Smooth muscle cell (in vitro differentiated cells): ENCODE measurements around the gene PCNX2. TPM values are rescaled to one million over a fixed set of nuclear protein-coding genes. Genes with fewer than 3 reads are reported as not detected.
A peak's percentile ranks its signal among the peaks of the same experiment; 100 is the strongest.

ENCODE experiments used
- DNase-seq: peaks from one replicate; lab custom pipeline; 2025; ENCODE audit not compliant: unreplicated experiment; lab: John Stamatoyannopoulos, UW
- H2AFZ ChIP-seq: fragments of 200-600 bp; sonication (generic); 2 replicates; pipeline ENCODE4 v1.6.0; 2016; ENCODE audit warnings: antibody characterized with exemption, low read depth, mild to moderate bottlenecking
- H3F3A ChIP-seq: fragments of 200-600 bp; sonication (generic); 2 replicates; pipeline ENCODE4 v1.6.0; 2017; ENCODE audit warnings: antibody characterized with exemption, low read depth
- H3K27ac ChIP-seq: fragments of 200-600 bp; sonication (generic); 2 replicates; pipeline ENCODE4 v1.5.1; 2016; ENCODE audit warnings: low read depth, mild to moderate bottlenecking
- H3K27me3 ChIP-seq: fragments of 200-600 bp; sonication (generic); 2 replicates; pipeline ENCODE4 v1.6.1; 2016; ENCODE audit warnings: low read depth, mild to moderate bottlenecking
- H3K36me3 ChIP-seq: fragments of 200-600 bp; sonication (generic); 2 replicates; pipeline ENCODE4 v1.5.1; 2016; ENCODE audit warnings: low read depth
- H3K4me1 ChIP-seq: fragments of 200-600 bp; sonication (generic); 2 replicates; pipeline ENCODE4 v1.5.1; 2016; ENCODE audit warnings: low read depth
- H3K4me2 ChIP-seq: fragments of 200-600 bp; sonication (generic); 2 replicates; pipeline ENCODE4 v1.6.0; 2016; ENCODE audit warnings: mild to moderate bottlenecking
- H3K4me3 ChIP-seq: fragments of 200-600 bp; sonication (generic); 2 replicates; pipeline ENCODE4 v1.5.1; 2016; ENCODE audit warnings: mild to moderate bottlenecking
- H3K79me2 ChIP-seq: fragments of 200-600 bp; sonication (generic); 2 replicates; pipeline ENCODE4 v1.6.0; 2016; ENCODE audit warnings: low read depth, mild to moderate bottlenecking
- H3K9ac ChIP-seq: fragments of 200-600 bp; sonication (generic); 2 replicates; pipeline ENCODE4 v1.6.0; 2016; ENCODE audit warnings: low read depth
- H3K9me3 ChIP-seq: fragments of 200-600 bp; sonication (generic); replicated peaks from 2 replicates; pipeline ENCODE4 v1.5.1; 2016; ENCODE audit warnings: low read depth
- H4K20me1 ChIP-seq: fragments of 200-600 bp; sonication (generic); 2 replicates; pipeline ENCODE4 v1.6.0; 2016; ENCODE audit warnings: low read depth
- WGBS: methylation state at CpG from one replicate; pipeline ENCODE4 v1.1.7; 2016; ENCODE audit warnings: low lambda C conversion rate; 5-methylcytosine and 5-hydroxymethylcytosine counted together
- polyA plus RNA-seq: library from polyadenylated mRNA; unstranded; fragments of >200 nt; fragmentation: Nextera tagmentation; extraction: Ambion mirVana; gene quantifications from 2 replicates; pipeline ENCODE4 v1.2.1, GENCODE V29; 2016
- total RNA-seq: library from RNA; depleted of rRNA; stranded (reverse); fragments of >200 nt; gene quantifications from 2 replicates; pipeline ENCODE4 v1.2.3, GENCODE V29; 2014
- TF ChIP-seq, protein P1 (sequence below): fragments of 200-600 bp; sonication (generic); IDR thresholded peaks from 2 replicates; pipeline ENCODE4 v1.5.1; 2017; ENCODE audit warnings: borderline replicate concordance, mild to moderate bottlenecking, antibody characterized with exemption; ENCODE audit not compliant: insufficient read depth, poor library complexity, severe bottlenecking

The PCNX2 gene
- total and polyA plus RNA-seq, 2 experiments from 2014 or later = 4.7 to 18.2 TPM

DNA sequence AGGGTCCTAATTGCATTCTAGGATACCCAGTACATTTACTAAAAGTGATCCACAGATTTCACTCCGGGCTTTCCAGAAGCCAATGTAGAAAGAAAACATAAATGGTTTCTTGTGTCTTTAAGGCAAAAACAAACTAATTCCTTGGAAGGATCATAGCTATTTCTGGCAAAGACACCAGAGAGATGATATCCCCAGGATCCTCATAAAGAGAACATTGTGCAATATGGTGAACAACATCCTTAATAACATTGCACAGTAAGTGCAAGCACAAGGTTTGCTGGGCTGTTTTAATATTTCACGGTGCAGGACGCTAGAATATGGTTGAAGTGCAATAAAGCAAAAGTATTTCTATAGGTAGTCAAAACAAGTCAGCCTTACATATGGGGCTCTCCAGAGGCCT is 262.2 kb downstream of the PCNX2 start:
- Histone ChIP-seq H3K9ac (no peak overlapping the region), H3F3A (peaks cover 6% of the 10 kb centered on the region)

DNA sequence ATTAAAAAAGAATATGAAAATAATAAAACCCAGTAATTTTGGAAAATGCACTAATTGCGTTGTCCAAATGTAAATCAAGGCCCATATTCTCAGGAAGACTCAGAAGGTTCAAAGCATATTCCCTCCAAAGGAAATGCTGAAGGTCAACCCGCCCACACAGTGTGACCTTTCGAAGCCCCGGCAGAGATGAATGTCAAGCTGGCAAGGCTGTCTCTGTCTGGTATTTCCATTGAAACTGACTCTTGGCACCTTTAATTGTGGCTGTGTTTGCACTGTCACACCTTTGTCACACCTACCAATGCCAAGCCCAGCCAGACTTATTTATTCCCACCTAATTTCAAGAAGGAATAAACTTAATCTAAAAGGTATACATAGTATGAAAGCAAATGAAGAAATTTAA is 262.6 kb downstream of the PCNX2 start:
- Histone ChIP-seq H3K27me3 (no peaks in the 10 kb centered on the region), H3K4me2 (peak overlapping the region; percentile 22), H3K79me2 (no peaks in the 10 kb centered on the region), H3K4me1 (no peaks in the 10 kb centered on the region), H3K27ac (no peak overlapping the region), H4K20me1 (no peaks in the 10 kb centered on the region), H3K4me3 (no peak overlapping the region), H3F3A (peaks cover 6% of the 10 kb centered on the region), H2AFZ (no peak overlapping the region), H3K9me3 (no peaks in the 10 kb centered on the region), H3K9ac (no peak overlapping the region), H3K36me3 (no peaks in the 10 kb centered on the region)
- TF ChIP-seq, protein P1, sequence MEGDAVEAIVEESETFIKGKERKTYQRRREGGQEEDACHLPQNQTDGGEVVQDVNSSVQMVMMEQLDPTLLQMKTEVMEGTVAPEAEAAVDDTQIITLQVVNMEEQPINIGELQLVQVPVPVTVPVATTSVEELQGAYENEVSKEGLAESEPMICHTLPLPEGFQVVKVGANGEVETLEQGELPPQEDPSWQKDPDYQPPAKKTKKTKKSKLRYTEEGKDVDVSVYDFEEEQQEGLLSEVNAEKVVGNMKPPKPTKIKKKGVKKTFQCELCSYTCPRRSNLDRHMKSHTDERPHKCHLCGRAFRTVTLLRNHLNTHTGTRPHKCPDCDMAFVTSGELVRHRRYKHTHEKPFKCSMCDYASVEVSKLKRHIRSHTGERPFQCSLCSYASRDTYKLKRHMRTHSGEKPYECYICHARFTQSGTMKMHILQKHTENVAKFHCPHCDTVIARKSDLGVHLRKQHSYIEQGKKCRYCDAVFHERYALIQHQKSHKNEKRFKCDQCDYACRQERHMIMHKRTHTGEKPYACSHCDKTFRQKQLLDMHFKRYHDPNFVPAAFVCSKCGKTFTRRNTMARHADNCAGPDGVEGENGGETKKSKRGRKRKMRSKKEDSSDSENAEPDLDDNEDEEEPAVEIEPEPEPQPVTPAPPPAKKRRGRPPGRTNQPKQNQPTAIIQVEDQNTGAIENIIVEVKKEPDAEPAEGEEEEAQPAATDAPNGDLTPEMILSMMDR = no peak
- 90% methylated on average over 4 of the region's 4 CpGs for WGBS
- DNase-seq = no peak

More for the DNA sequence above, 262.2 kb downstream of the PCNX2 start:
- peak overlapping the region; percentile 22 for H3K4me2 ChIP-seq
- no peaks in the 10 kb centered on the region for H4K20me1 ChIP-seq
- H3K9me3 ChIP-seq = no peaks in the 10 kb centered on the region
- no peak overlapping the region for H3K4me3 ChIP-seq
- no peak overlapping the region for H3K27ac ChIP-seq
- no peaks in the 10 kb centered on the region for H3K4me1 ChIP-seq
- TF ChIP-seq, protein P1 = no peak
- H3K27me3 ChIP-seq = no peaks in the 10 kb centered on the region
- WGBS = 49% methylated on average over 3 of the region's 3 CpGs
- H2AFZ ChIP-seq = no peak overlapping the region
- H3K79me2 ChIP-seq = no peaks in the 10 kb centered on the region
- H3K36me3 ChIP-seq = no peaks in the 10 kb centered on the region
- DNase-seq = no peak

DNA sequence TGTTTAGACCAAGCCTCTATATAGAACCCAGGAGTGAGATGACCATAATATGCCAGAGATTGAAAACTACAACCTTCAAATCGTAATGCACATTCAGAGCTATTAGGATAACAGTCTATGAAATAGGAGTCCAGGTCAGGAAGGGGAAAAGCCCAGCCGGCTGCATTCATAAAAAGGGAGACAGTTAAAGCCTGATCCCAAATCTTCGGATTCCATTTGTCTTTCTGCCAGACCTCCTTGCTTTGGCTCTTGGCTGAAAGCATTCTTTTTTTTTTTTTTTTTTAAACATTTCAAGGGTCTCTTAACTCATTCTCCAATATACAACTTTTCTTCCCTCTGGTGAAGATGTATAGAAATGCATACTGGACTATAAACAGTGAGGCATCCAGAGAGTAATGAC is 264.0 kb downstream of the PCNX2 start:
- Histone ChIP-seq H3F3A (peaks cover 6% of the 10 kb centered on the region), H4K20me1 (no peaks in the 10 kb centered on the region), H3K27ac (no peak overlapping the region), H2AFZ (no peak overlapping the region), H3K27me3 (no peaks in the 10 kb centered on the region), H3K9me3 (no peaks in the 10 kb centered on the region), H3K4me1 (no peaks in the 10 kb centered on the region), H3K36me3 (no peaks in the 10 kb centered on the region), H3K9ac (no peak overlapping the region), H3K79me2 (no peaks in the 10 kb centered on the region), H3K4me2 (no peak overlapping the region), H3K4me3 (no peak overlapping the region)
- TF ChIP-seq, protein P1 = no peak
- no peak for DNase-seq
- WGBS = 47% methylated on average over 3 of the region's 3 CpGs

DNA sequence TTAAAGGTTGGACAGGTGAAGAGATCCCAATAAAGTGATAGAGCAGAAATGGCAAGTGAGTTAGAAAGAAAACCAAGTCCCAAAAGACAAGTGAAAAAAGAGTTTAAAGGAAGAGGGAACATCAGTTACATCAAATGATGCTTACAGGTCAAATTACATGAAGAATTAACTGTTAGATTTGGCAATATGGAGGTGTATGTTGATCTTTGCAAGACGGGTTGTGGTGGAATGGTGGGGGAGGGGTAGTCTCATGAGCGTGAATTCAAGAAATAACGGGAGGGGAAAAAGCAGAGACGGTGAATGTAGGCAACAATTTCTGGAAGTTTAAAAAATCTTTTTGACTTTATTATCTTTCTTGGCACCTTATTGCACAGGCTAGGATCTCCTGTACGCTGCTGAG is 268.5 kb downstream of the PCNX2 start:
- Histone ChIP-seq H3K4me2 (no peak overlapping the region), H3K4me3 (no peak overlapping the region), H3K36me3 (no peaks in the 10 kb centered on the region), H3K4me1 (no peaks in the 10 kb centered on the region), H3K27me3 (no peaks in the 10 kb centered on the region), H2AFZ (no peak overlapping the region), H3K79me2 (no peaks in the 10 kb centered on the region), H3K27ac (no peak overlapping the region), H4K20me1 (no peaks in the 10 kb centered on the region), H3K9ac (no peak overlapping the region), H3K9me3 (no peaks in the 10 kb centered on the region), H3F3A (no peaks in the 10 kb centered on the region)
- TF ChIP-seq, protein P1 = no peak
- WGBS = 91% methylated on average over 5 of the region's 5 CpGs
- DNase-seq = no peak
